ENCODE data around the gene BEND3.

DNA sequence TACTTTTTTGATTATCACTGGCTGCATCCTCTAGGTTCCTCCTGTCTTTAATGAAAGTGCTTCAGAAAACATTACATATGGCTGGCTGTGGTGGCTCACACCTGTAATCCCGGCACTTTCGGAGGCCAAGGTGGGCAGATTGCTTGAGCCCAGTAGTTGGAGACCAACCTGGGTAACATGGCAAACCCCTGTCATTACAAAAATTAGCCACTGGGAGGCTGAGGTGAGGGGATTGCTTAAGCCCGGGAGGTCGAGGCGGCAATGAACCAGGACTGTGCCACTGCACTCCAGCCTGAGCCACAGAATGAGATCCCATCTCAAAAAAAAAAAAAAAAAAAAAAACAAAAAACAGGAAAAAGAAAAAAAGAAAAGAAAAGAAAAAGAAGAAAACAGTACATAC lies 35.3 kb downstream of the BEND3 start:
- TF ChIP-seq, protein P1, sequence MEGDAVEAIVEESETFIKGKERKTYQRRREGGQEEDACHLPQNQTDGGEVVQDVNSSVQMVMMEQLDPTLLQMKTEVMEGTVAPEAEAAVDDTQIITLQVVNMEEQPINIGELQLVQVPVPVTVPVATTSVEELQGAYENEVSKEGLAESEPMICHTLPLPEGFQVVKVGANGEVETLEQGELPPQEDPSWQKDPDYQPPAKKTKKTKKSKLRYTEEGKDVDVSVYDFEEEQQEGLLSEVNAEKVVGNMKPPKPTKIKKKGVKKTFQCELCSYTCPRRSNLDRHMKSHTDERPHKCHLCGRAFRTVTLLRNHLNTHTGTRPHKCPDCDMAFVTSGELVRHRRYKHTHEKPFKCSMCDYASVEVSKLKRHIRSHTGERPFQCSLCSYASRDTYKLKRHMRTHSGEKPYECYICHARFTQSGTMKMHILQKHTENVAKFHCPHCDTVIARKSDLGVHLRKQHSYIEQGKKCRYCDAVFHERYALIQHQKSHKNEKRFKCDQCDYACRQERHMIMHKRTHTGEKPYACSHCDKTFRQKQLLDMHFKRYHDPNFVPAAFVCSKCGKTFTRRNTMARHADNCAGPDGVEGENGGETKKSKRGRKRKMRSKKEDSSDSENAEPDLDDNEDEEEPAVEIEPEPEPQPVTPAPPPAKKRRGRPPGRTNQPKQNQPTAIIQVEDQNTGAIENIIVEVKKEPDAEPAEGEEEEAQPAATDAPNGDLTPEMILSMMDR (IDR thresholded peaks at IDR 0.05): no peak
- TF ChIP-seq POLR2A (IDR thresholded peaks at IDR 0.05) (no peak), EP300 (IDR thresholded peaks at IDR 0.05) (no peak)
